Endothelial cell of umbilical vein (primary cell): ENCODE results near the gene CA5A. TPM values are rescaled to one million over a fixed set of nuclear protein-coding genes. Genes with fewer than 3 reads are reported as not detected.

ENCODE experiments used
- BruUV-seq: library from RNA; stranded (reverse); fragments of 400-500 nt; replicated peaks from 2 replicates; lab custom pipeline; 2021; lab: Mats Ljungman, UMichigan
- CTCF ChIA-PET: fragments of 300-600, 350-600 bp; sonication (Branson Sonifier 250); formaldehyde crosslinking; loops from one replicate; lab custom pipeline; 2021; ENCODE audit warnings: antibody characterized with exemption, inconsistent platforms; lab: Charles Lee
- POLR2A ChIA-PET: fragments of 300-600, 350-600 bp; sonication (Branson Sonifier 250); formaldehyde crosslinking; loops from one replicate; lab custom pipeline; 2021; ENCODE audit warnings: antibody characterized with exemption, inconsistent platforms; lab: Charles Lee
- DNase-seq: peaks from one replicate; pipeline ENCODE4 v3.0.0-alpha.2; 2011; ENCODE audit warnings: low read depth, low spot score
- FAIRE-seq: peaks from 2 replicates; lab custom pipeline; 2011; peaks lifted over from hg19 to GRCh38; lab: Jason Lieb, UNC
- H2AFZ ChIP-seq: 2 replicates; pipeline ENCODE4 v1.6.0; 2012; ENCODE audit warnings: low read depth, low read length, control low read depth, inconsistent platforms
- H3K27ac ChIP-seq: 2 replicates; pipeline ENCODE4 v1.5.1; 2011; ENCODE audit warnings: low read depth, mild to moderate bottlenecking, control low read depth, low read length, moderate library complexity; ENCODE audit not compliant: insufficient read depth
- H3K27me3 ChIP-seq, 2 experiments: 2 replicates each; pipeline versions ENCODE4 v1.6.0 to v1.6.1; 2011; ENCODE audit warnings: low read length in 2 of 2, mixed read lengths in 1 of 2; ENCODE audit not compliant: control insufficient read depth in 2 of 2, insufficient read depth in 2 of 2
- H3K36me3 ChIP-seq, 2 experiments: 2 replicates in 1 of 2; 3 replicates in 1 of 2; pipeline ENCODE4 v1.5.1; 2011; ENCODE audit warnings: low read length in 2 of 2, mild to moderate bottlenecking in 1 of 2, moderate library complexity in 1 of 2; ENCODE audit not compliant: control insufficient read depth in 2 of 2, insufficient read depth in 2 of 2; ENCODE audit errors: extremely low read depth in 1 of 2
- H3K4me1 ChIP-seq: 3 replicates; pipeline ENCODE4 v1.5.1; 2011; ENCODE audit warnings: mild to moderate bottlenecking, low read length; ENCODE audit not compliant: control insufficient read depth, insufficient read depth; ENCODE audit errors: extremely low read depth
- H3K4me2 ChIP-seq: 2 replicates; pipeline ENCODE4 v1.6.1; 2011; ENCODE audit warnings: low read length, control low read depth, mixed read lengths; ENCODE audit not compliant: insufficient read depth
- H3K4me3 ChIP-seq, 3 experiments: fragments of 200-600 bp in 1 of 3; sonication (generic), shearing (Covaris generic) in 1 of 3; replicated peaks in 1 of 3; 2 replicates each; pipeline ENCODE4 v1.5.1; 2011 to 2016; ENCODE audit warnings: control low read depth in 3 of 3, low read length in 3 of 3, mild to moderate bottlenecking in 2 of 3, inconsistent platforms in 1 of 3, low read depth in 1 of 3, moderate library complexity in 1 of 3; ENCODE audit not compliant: insufficient read depth in 1 of 3
- H3K79me2 ChIP-seq: 2 replicates; pipeline ENCODE4 v1.6.0; 2012; ENCODE audit warnings: low read length, inconsistent platforms; ENCODE audit not compliant: control insufficient read depth, insufficient read depth
- H3K9ac ChIP-seq: replicated peaks from 2 replicates; pipeline ENCODE3; 2011; ENCODE audit warnings: low read length, control low read depth; ENCODE audit not compliant: insufficient read depth; ENCODE audit errors: extremely low read depth
- H3K9me1 ChIP-seq: replicated peaks from 3 replicates; pipeline ENCODE4 v1.6.0; 2011; ENCODE audit warnings: mild to moderate bottlenecking, low read length; ENCODE audit not compliant: control insufficient read depth, insufficient read depth; ENCODE audit errors: extremely low read depth
- H3K9me3 ChIP-seq: replicated peaks from 2 replicates; pipeline ENCODE4 v1.5.1; 2012; ENCODE audit warnings: low read length, inconsistent platforms; ENCODE audit not compliant: control insufficient read depth, insufficient read depth
- H4K20me1 ChIP-seq: replicated peaks from 2 replicates; pipeline ENCODE3; 2011; ENCODE audit warnings: mild to moderate bottlenecking, low read length; ENCODE audit not compliant: control insufficient read depth, insufficient read depth; ENCODE audit errors: extremely low read depth
- EZH2 ChIP-seq: IDR thresholded peaks from 2 replicates; pipeline ENCODE4 v1.6.1; 2012; ENCODE audit warnings: borderline replicate concordance, low read depth, mild to moderate bottlenecking, moderate library complexity, low read length, inconsistent platforms; ENCODE audit not compliant: severe bottlenecking
- FOS ChIP-seq: IDR thresholded peaks from 2 replicates; pipeline ENCODE4 v1.6.1; 2011; ENCODE audit warnings: mild to moderate bottlenecking, low read length, moderate library complexity, borderline replicate concordance; ENCODE audit not compliant: insufficient read depth
- GATA2 ChIP-seq: IDR thresholded peaks from 2 replicates; pipeline ENCODE4 v1.7.0; 2011; ENCODE audit warnings: low read depth, mild to moderate bottlenecking, moderate library complexity, mixed read lengths, low read length; ENCODE audit not compliant: insufficient read length, insufficient read depth
- JUN ChIP-seq: IDR thresholded peaks from 2 replicates; pipeline ENCODE4 v1.6.1; 2011; ENCODE audit warnings: borderline replicate concordance, low read depth; ENCODE audit not compliant: insufficient read length, insufficient read depth
- MYC ChIP-seq: IDR thresholded peaks from one replicate; pipeline ENCODE4 v1.6.1; 2011; ENCODE audit warnings: mild to moderate bottlenecking, low read depth, low read length
- POLR2A ChIP-seq: IDR thresholded peaks from 2 replicates; pipeline ENCODE4 v1.6.1; 2012; ENCODE audit warnings: low read depth, mild to moderate bottlenecking, control low read depth, low read length
- POLR2AphosphoS5 ChIP-seq: IDR thresholded peaks from 2 replicates; pipeline ENCODE4 v1.6.1; 2012; ENCODE audit warnings: low read depth, mild to moderate bottlenecking, control low read depth, low read length, moderate library complexity; ENCODE audit not compliant: insufficient read depth
- dilution Hi-C: fragments of 300-500 bp; cut with MboI; formaldehyde crosslinking; loops from one replicate; pipeline ENCODE4 v1.15.0; 2019; ENCODE audit warnings: low sequenced_read_pairs; ENCODE audit not compliant: extremely low pct_ligation_motif_present
- intact Hi-C: fragments of 100-400 bp; cut with micrococcal nuclease; formaldehyde crosslinking; loops from one replicate; pipeline ENCODE4 v1.10.0; 2022
- polyA plus RNA-seq, 4 experiments: library from polyadenylated mRNA; depleted of rRNA in 3 of 4; stranded (reverse) in 3 of 4; unstranded in 1 of 4; fragments of >200 nt; gene quantifications; 2 replicates each; pipeline versions ENCODE4 v1.2.1 to v1.2.3, GENCODE V29; 2011 to 2012; ENCODE audit warnings: missing spikeins in 1 of 4
- total RNA-seq: library from RNA; stranded (reverse); gene quantifications from 2 replicates; pipeline ENCODE4 v1.2.3, GENCODE V29; 2021
- TF ChIP-seq, protein P1 (sequence below), 2 donors: IDR thresholded peaks; 1 replicate in 1 of 2; 2 replicates in 1 of 2; pipeline ENCODE4 v1.5.1; 2011; ENCODE audit warnings: low read length in 2 of 2, mild to moderate bottlenecking in 2 of 2, moderate library complexity in 2 of 2, control low read depth in 1 of 2, inconsistent platforms in 1 of 2, low read depth in 1 of 2; ENCODE audit not compliant: insufficient read depth in 1 of 2; ENCODE audit errors: extremely low read depth in 1 of 2
- TF ChIP-seq, protein P2 (sequence below): IDR thresholded peaks from 2 replicates; pipeline ENCODE4 v1.6.1; 2011; ENCODE audit not compliant: insufficient read depth, insufficient read length

Gene CA5A
- total and polyA plus RNA-seq, 2 donors (not counting 3 experiments of a cell fraction or from before 2014, with no cell fraction given): not detected

DNA sequence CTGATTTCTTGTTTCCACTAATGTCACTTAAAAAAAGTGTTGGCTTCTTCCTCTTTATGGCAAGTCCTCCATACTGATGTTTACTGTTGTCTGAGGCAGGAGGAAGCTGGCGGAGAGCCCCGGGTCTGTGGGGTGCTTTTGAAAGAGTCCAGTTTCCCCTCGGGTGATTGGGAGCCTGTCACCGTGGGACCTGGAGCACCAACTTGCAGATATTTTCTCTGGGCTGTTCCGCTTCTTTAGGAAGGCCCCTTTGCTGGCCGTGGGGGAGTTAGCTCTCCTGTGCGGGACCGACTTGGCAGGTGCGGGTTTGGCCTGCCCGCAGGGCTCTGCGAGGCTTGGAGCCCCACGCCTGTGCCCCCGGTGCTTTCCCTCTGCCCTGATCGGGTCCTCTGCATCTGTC is 18.0 kb upstream of the CA5A start:
- Histone ChIP-seq H3K27me3 (no peaks in the 10 kb centered on the region), H3K4me2 (peak overlapping the region; percentile 47), H3K9me3 (no peaks in the 10 kb centered on the region), H3K36me3 (peaks cover 0 to 2% of the 10 kb centered on the region in 2 experiments), H3K9ac (peak overlapping the region; percentile 72), H3K4me1 (peaks cover 40% of the 10 kb centered on the region), H4K20me1 (no peaks in the 10 kb centered on the region), H2AFZ (no peak overlapping the region), H3K4me3 (no peak overlapping the region), H3K9me1 (no peaks in the 10 kb centered on the region), H3K79me2 (peaks cover 76% of the 10 kb centered on the region), H3K27ac (peak overlapping the region; percentile 76)
- DNase-seq: no peak
- CTCF ChIA-PET: interaction anchor here (1.2 to 3.2 kb wide), 3 partner anchors 9 to 483 kb away, joined by 4 to 8 read pairs (median 7); no protein-coding TSS in a partner anchor
- POLR2A ChIA-PET: no interaction called here
- TF ChIP-seq MYC (no peak), JUN (no peak), EZH2 (no peak), GATA2 (no peak), POLR2AphosphoS5 (no peak), FOS (no peak), POLR2A (no peak)
- TF ChIP-seq, protein P1, sequence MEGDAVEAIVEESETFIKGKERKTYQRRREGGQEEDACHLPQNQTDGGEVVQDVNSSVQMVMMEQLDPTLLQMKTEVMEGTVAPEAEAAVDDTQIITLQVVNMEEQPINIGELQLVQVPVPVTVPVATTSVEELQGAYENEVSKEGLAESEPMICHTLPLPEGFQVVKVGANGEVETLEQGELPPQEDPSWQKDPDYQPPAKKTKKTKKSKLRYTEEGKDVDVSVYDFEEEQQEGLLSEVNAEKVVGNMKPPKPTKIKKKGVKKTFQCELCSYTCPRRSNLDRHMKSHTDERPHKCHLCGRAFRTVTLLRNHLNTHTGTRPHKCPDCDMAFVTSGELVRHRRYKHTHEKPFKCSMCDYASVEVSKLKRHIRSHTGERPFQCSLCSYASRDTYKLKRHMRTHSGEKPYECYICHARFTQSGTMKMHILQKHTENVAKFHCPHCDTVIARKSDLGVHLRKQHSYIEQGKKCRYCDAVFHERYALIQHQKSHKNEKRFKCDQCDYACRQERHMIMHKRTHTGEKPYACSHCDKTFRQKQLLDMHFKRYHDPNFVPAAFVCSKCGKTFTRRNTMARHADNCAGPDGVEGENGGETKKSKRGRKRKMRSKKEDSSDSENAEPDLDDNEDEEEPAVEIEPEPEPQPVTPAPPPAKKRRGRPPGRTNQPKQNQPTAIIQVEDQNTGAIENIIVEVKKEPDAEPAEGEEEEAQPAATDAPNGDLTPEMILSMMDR (IDR thresholded peaks at IDR 0.05; ENCODE audit: extremely low read depth in 1 of 2, insufficient read depth in 1 of 2, low read depth in 1 of 2, low read length in 2 of 2): no peak
- TF ChIP-seq, protein P2, sequence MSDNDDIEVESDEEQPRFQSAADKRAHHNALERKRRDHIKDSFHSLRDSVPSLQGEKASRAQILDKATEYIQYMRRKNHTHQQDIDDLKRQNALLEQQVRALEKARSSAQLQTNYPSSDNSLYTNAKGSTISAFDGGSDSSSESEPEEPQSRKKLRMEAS: no peak
- FAIRE-seq: no peak
- BruUV-seq: no TSS peak
- intact Hi-C loops (loop anchor here (5.0 to 10.0 kb wide), 2 partner anchors 177 to 610 kb away; no protein-coding TSS in a partner anchor), dilution Hi-C loops (no loop called here)
